ENCODE data around the gene RBM42. TPM values are rescaled to one million over a fixed set of nuclear protein-coding genes. Genes with fewer than 3 reads are reported as not detected.
"Not testable (repeated sequence)": the region's sequence is repeated elsewhere in the genome, so short reads cannot be mapped to it uniquely, and the experiment has no call there.

RBM42 gene
- total and polyA plus RNA-seq, 2 donors (not counting 1 experiment from before 2014, with no cell fraction given): 29.9 to 32.9 TPM

- DNase-seq (ENCODE audit: low read depth in 2 of 2): no peak
- Histone ChIP-seq H3K4me2 (ENCODE audit: extremely low read depth, insufficient read depth, low read length) (no peak overlapping the region), H3K9me3 (ENCODE audit: control insufficient read depth, insufficient read depth, low read depth, low read length) (no peaks in the 10 kb centered on the region), H2AFZ (ENCODE audit: low read length) (no peak overlapping the region), H3K27me3 (ENCODE audit: control insufficient read depth, insufficient read depth, low read length) (no peaks in the 10 kb centered on the region), H4K20me1 (ENCODE audit: control insufficient read depth, extremely low read depth, insufficient read depth, low read length) (no peaks in the 10 kb centered on the region), H3K4me1 (ENCODE audit: control insufficient read depth, extremely low read depth, insufficient read depth, low read length) (no peaks in the 10 kb centered on the region), H3K79me2 (ENCODE audit: control insufficient read depth, insufficient read depth, low read length) (no peaks in the 10 kb centered on the region), H3K9ac (ENCODE audit: insufficient read depth, low read length) (no peak overlapping the region), H3K27ac (ENCODE audit: insufficient read depth, low read length) (no peak overlapping the region), H3K36me3 (ENCODE audit: control insufficient read depth, insufficient read depth, low read length) (no peaks in the 10 kb centered on the region), H3K4me3 (replicated peaks in 1 of 4; ENCODE audit: control extremely low read depth in 1 of 4, insufficient read depth in 1 of 4, low read depth in 3 of 4, low read length in 4 of 4) (no peak overlapping the region)
- no peak for TF ChIP-seq EZH2 (IDR thresholded peaks at IDR 0.05; ENCODE audit: low read length, missing control alignments)
- no peak for TF ChIP-seq CTCF (conservative IDR thresholded peaks at IDR 0.05 in 1 of 2, IDR thresholded peaks at IDR 0.05 in 1 of 2; ENCODE audit: low read depth in 1 of 2, low read length in 2 of 2)
Measured at GRCh38 chr19:35595928-35596327, 32.9 kb upstream of the RBM42 start.

GRCh38 chr19:35596366-35596999 is 32.4 kb upstream of the RBM42 start:
- Histone ChIP-seq H3K9me3 (ENCODE audit: control insufficient read depth, insufficient read depth, low read depth, low read length) (no peaks in the 10 kb centered on the region), H3K4me1 (ENCODE audit: control insufficient read depth, extremely low read depth, insufficient read depth, low read length) (no peaks in the 10 kb centered on the region), H3K4me2 (ENCODE audit: extremely low read depth, insufficient read depth, low read length) (no peak overlapping the region), H3K36me3 (ENCODE audit: control insufficient read depth, insufficient read depth, low read length) (no peaks in the 10 kb centered on the region), H3K27me3 (ENCODE audit: control insufficient read depth, insufficient read depth, low read length) (no peaks in the 10 kb centered on the region), H4K20me1 (ENCODE audit: control insufficient read depth, extremely low read depth, insufficient read depth, low read length) (no peaks in the 10 kb centered on the region), H3K4me3 (replicated peaks in 1 of 4; ENCODE audit: control extremely low read depth in 1 of 4, insufficient read depth in 1 of 4, low read depth in 3 of 4, low read length in 4 of 4) (no peak overlapping the region), H3K79me2 (ENCODE audit: control insufficient read depth, insufficient read depth, low read length) (no peaks in the 10 kb centered on the region), H3K9ac (ENCODE audit: insufficient read depth, low read length) (no peak overlapping the region), H2AFZ (ENCODE audit: low read length) (no peak overlapping the region), H3K27ac (ENCODE audit: insufficient read depth, low read length) (no peak overlapping the region)
- DNase-seq (ENCODE audit: low read depth in 2 of 2): no peak
- no peak for TF ChIP-seq EZH2 (IDR thresholded peaks at IDR 0.05; ENCODE audit: low read length, missing control alignments)
- no peak for TF ChIP-seq CTCF (conservative IDR thresholded peaks at IDR 0.05 in 1 of 2, IDR thresholded peaks at IDR 0.05 in 1 of 2; ENCODE audit: low read depth in 1 of 2, low read length in 2 of 2)

GRCh38 chr19:35601971-35602370 is 26.9 kb upstream of the RBM42 start:
- Histone ChIP-seq H3K4me1 (ENCODE audit: control insufficient read depth, extremely low read depth, insufficient read depth, low read length) (no peaks in the 10 kb centered on the region), H3K4me3 (replicated peaks in 1 of 4; ENCODE audit: control extremely low read depth in 1 of 4, insufficient read depth in 1 of 4, low read depth in 3 of 4, low read length in 4 of 4) (no peak overlapping the region), H3K27ac (ENCODE audit: insufficient read depth, low read length) (no peak overlapping the region), H3K79me2 (ENCODE audit: control insufficient read depth, insufficient read depth, low read length) (no peaks in the 10 kb centered on the region), H3K9me3 (ENCODE audit: control insufficient read depth, insufficient read depth, low read depth, low read length) (no peaks in the 10 kb centered on the region), H2AFZ (ENCODE audit: low read length) (no peak overlapping the region), H3K4me2 (ENCODE audit: extremely low read depth, insufficient read depth, low read length) (no peak overlapping the region), H3K9ac (ENCODE audit: insufficient read depth, low read length) (no peak overlapping the region), H4K20me1 (ENCODE audit: control insufficient read depth, extremely low read depth, insufficient read depth, low read length) (no peaks in the 10 kb centered on the region), H3K36me3 (ENCODE audit: control insufficient read depth, insufficient read depth, low read length) (no peaks in the 10 kb centered on the region), H3K27me3 (ENCODE audit: control insufficient read depth, insufficient read depth, low read length) (no peaks in the 10 kb centered on the region)
- DNase-seq (ENCODE audit: low read depth in 2 of 2): no peak
- TF ChIP-seq EZH2 (IDR thresholded peaks at IDR 0.05; ENCODE audit: low read length, missing control alignments) (no peak), CTCF (conservative IDR thresholded peaks at IDR 0.05 in 1 of 2, IDR thresholded peaks at IDR 0.05 in 1 of 2; ENCODE audit: low read depth in 1 of 2, low read length in 2 of 2) (no peak)

GRCh38 chr19:35604436-35604835 is 24.4 kb upstream of the RBM42 start:
- not testable (repeated sequence) for DNase-seq (ENCODE audit: low read depth in 2 of 2); H3K9ac ChIP-seq (ENCODE audit: insufficient read depth, low read length)

GRCh38 chr19:35607170-35607569 is 21.7 kb upstream of the RBM42 start:
- H2AFZ ChIP-seq (ENCODE audit: low read length); H4K20me1 ChIP-seq (ENCODE audit: control insufficient read depth, extremely low read depth, insufficient read depth, low read length); H3K27ac ChIP-seq (ENCODE audit: insufficient read depth, low read length); H3K9me3 ChIP-seq (ENCODE audit: control insufficient read depth, insufficient read depth, low read depth, low read length); H3K4me3 ChIP-seq (replicated peaks in 1 of 4; ENCODE audit: control extremely low read depth in 1 of 4, insufficient read depth in 1 of 4, low read depth in 3 of 4, low read length in 4 of 4); H3K4me2 ChIP-seq (ENCODE audit: extremely low read depth, insufficient read depth, low read length); H3K36me3 ChIP-seq (ENCODE audit: control insufficient read depth, insufficient read depth, low read length); H3K4me1 ChIP-seq (ENCODE audit: control insufficient read depth, extremely low read depth, insufficient read depth, low read length); DNase-seq (ENCODE audit: low read depth in 2 of 2); H3K9ac ChIP-seq (ENCODE audit: insufficient read depth, low read length); H3K79me2 ChIP-seq (ENCODE audit: control insufficient read depth, insufficient read depth, low read length); H3K27me3 ChIP-seq (ENCODE audit: control insufficient read depth, insufficient read depth, low read length): not testable (repeated sequence)

More at GRCh38 chr19:35604436-35604835, 24.4 kb upstream of the RBM42 start:
- not testable (repeated sequence) for H2AFZ ChIP-seq (ENCODE audit: low read length); H3K27ac ChIP-seq (ENCODE audit: insufficient read depth, low read length); H3K4me1 ChIP-seq (ENCODE audit: control insufficient read depth, extremely low read depth, insufficient read depth, low read length); H3K79me2 ChIP-seq (ENCODE audit: control insufficient read depth, insufficient read depth, low read length); H3K4me3 ChIP-seq (replicated peaks in 1 of 4; ENCODE audit: control extremely low read depth in 1 of 4, insufficient read depth in 1 of 4, low read depth in 3 of 4, low read length in 4 of 4); H3K4me2 ChIP-seq (ENCODE audit: extremely low read depth, insufficient read depth, low read length); H3K27me3 ChIP-seq (ENCODE audit: control insufficient read depth, insufficient read depth, low read length); H4K20me1 ChIP-seq (ENCODE audit: control insufficient read depth, extremely low read depth, insufficient read depth, low read length); H3K9me3 ChIP-seq (ENCODE audit: control insufficient read depth, insufficient read depth, low read depth, low read length); H3K36me3 ChIP-seq (ENCODE audit: control insufficient read depth, insufficient read depth, low read length)
